Smooth muscle cell (in vitro differentiated cells): Measurements from ENCODE around the gene FCN3. TPM values are rescaled to one million over a fixed set of nuclear protein-coding genes. Genes with fewer than 3 reads are reported as not detected.

Experiments used
- DNase-seq: peaks from one replicate; lab custom pipeline; 2025; ENCODE audit not compliant: unreplicated experiment; lab: John Stamatoyannopoulos, UW
- H2AFZ ChIP-seq: fragments of 200-600 bp; sonication (generic); 2 replicates; pipeline ENCODE4 v1.6.0; 2016; ENCODE audit warnings: antibody characterized with exemption, low read depth, mild to moderate bottlenecking
- H3F3A ChIP-seq: fragments of 200-600 bp; sonication (generic); 2 replicates; pipeline ENCODE4 v1.6.0; 2017; ENCODE audit warnings: antibody characterized with exemption, low read depth
- H3K27ac ChIP-seq: fragments of 200-600 bp; sonication (generic); 2 replicates; pipeline ENCODE4 v1.5.1; 2016; ENCODE audit warnings: low read depth, mild to moderate bottlenecking
- H3K27me3 ChIP-seq: fragments of 200-600 bp; sonication (generic); 2 replicates; pipeline ENCODE4 v1.6.1; 2016; ENCODE audit warnings: low read depth, mild to moderate bottlenecking
- H3K36me3 ChIP-seq: fragments of 200-600 bp; sonication (generic); 2 replicates; pipeline ENCODE4 v1.5.1; 2016; ENCODE audit warnings: low read depth
- H3K4me1 ChIP-seq: fragments of 200-600 bp; sonication (generic); 2 replicates; pipeline ENCODE4 v1.5.1; 2016; ENCODE audit warnings: low read depth
- H3K4me2 ChIP-seq: fragments of 200-600 bp; sonication (generic); 2 replicates; pipeline ENCODE4 v1.6.0; 2016; ENCODE audit warnings: mild to moderate bottlenecking
- H3K4me3 ChIP-seq: fragments of 200-600 bp; sonication (generic); 2 replicates; pipeline ENCODE4 v1.5.1; 2016; ENCODE audit warnings: mild to moderate bottlenecking
- H3K79me2 ChIP-seq: fragments of 200-600 bp; sonication (generic); 2 replicates; pipeline ENCODE4 v1.6.0; 2016; ENCODE audit warnings: low read depth, mild to moderate bottlenecking
- H3K9ac ChIP-seq: fragments of 200-600 bp; sonication (generic); 2 replicates; pipeline ENCODE4 v1.6.0; 2016; ENCODE audit warnings: low read depth
- H3K9me3 ChIP-seq: fragments of 200-600 bp; sonication (generic); replicated peaks from 2 replicates; pipeline ENCODE4 v1.5.1; 2016; ENCODE audit warnings: low read depth
- H4K20me1 ChIP-seq: fragments of 200-600 bp; sonication (generic); 2 replicates; pipeline ENCODE4 v1.6.0; 2016; ENCODE audit warnings: low read depth
- WGBS: methylation state at CpG from one replicate; pipeline ENCODE4 v1.1.7; 2016; ENCODE audit warnings: low lambda C conversion rate; 5-methylcytosine and 5-hydroxymethylcytosine counted together
- polyA plus RNA-seq: library from polyadenylated mRNA; unstranded; fragments of >200 nt; fragmentation: Nextera tagmentation; extraction: Ambion mirVana; gene quantifications from 2 replicates; pipeline ENCODE4 v1.2.1, GENCODE V29; 2016
- total RNA-seq: library from RNA; depleted of rRNA; stranded (reverse); fragments of >200 nt; gene quantifications from 2 replicates; pipeline ENCODE4 v1.2.3, GENCODE V29; 2014
- TF ChIP-seq, protein P1 (sequence below): fragments of 200-600 bp; sonication (generic); IDR thresholded peaks from 2 replicates; pipeline ENCODE4 v1.5.1; 2017; ENCODE audit warnings: borderline replicate concordance, mild to moderate bottlenecking, antibody characterized with exemption; ENCODE audit not compliant: insufficient read depth, poor library complexity, severe bottlenecking

The FCN3 gene
- total and polyA plus RNA-seq, 2 experiments from 2014 or later = not detected

DNA sequence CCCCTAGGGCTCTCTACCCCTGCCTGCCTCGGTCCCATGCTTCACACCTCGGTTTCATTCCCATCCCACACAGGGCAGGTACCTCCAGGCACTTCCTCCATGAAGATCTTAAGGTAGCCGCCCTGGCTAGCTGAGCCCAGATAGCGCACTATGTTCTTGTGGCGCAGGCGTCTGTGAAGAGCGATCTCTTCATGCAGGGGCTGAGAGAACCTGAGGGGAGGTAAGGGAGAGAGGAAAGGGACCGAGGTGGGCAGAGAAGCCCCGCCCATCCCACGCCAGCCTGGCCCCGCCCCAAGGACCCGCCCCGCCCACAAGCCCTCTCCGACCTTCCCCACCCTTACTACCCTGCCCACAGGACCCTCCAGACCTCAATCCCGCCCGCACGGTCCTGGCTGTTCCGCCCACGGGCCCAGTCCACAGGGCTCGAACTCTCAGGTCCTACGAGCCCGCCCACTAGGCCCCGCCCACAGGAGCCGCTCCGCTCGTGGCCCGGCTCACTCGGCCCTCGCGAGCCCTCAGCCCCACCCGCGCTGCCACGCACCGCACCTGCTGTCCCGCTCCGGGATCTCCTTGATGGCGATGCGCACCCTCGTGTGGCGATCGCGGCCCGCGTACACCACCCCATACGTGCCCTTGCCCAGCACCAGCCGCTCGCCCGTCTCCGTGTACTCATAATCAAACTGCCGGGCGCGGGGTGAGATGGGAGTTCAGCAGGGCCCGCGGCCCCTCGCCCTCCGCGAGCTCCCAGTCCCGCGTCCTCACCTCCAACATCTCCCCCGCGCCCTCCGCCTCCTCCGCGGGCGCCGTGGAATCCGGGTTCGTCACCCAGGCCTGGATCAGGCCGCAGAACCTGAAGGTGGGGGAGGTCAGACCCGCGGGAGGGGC lies 14.2 kb downstream of the FCN3 start:
- no peak overlapping the region for H2AFZ ChIP-seq
- H3K27ac ChIP-seq = no peak overlapping the region
- H3K4me1 ChIP-seq = peaks cover 18% of the 10 kb centered on the region
- no peaks in the 10 kb centered on the region for H3K9me3 ChIP-seq
- H3K36me3 ChIP-seq = no peaks in the 10 kb centered on the region
- peaks cover 5% of the 10 kb centered on the region for H3K79me2 ChIP-seq
- H3F3A ChIP-seq = no peaks in the 10 kb centered on the region
- DNase-seq = no peak
- H3K4me2 ChIP-seq = peak overlapping the region; percentile 98
- TF ChIP-seq, protein P1, sequence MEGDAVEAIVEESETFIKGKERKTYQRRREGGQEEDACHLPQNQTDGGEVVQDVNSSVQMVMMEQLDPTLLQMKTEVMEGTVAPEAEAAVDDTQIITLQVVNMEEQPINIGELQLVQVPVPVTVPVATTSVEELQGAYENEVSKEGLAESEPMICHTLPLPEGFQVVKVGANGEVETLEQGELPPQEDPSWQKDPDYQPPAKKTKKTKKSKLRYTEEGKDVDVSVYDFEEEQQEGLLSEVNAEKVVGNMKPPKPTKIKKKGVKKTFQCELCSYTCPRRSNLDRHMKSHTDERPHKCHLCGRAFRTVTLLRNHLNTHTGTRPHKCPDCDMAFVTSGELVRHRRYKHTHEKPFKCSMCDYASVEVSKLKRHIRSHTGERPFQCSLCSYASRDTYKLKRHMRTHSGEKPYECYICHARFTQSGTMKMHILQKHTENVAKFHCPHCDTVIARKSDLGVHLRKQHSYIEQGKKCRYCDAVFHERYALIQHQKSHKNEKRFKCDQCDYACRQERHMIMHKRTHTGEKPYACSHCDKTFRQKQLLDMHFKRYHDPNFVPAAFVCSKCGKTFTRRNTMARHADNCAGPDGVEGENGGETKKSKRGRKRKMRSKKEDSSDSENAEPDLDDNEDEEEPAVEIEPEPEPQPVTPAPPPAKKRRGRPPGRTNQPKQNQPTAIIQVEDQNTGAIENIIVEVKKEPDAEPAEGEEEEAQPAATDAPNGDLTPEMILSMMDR = no peak
- H3K4me3 ChIP-seq = peak overlapping the region; percentile 42
- no peak overlapping the region for H3K9ac ChIP-seq
- WGBS = 10% methylated on average over 25 of the region's 71 CpGs
- H4K20me1 ChIP-seq = peaks cover 5% of the 10 kb centered on the region
- no peaks in the 10 kb centered on the region for H3K27me3 ChIP-seq

- TF ChIP-seq, protein P1 = no peak
- Histone ChIP-seq H3K79me2 (peaks cover 4% of the 10 kb centered on the region), H3K9me3 (no peaks in the 10 kb centered on the region), H3K36me3 (no peaks in the 10 kb centered on the region), H3K27me3 (no peaks in the 10 kb centered on the region), H3K4me1 (peaks cover 13% of the 10 kb centered on the region), H3K4me3 (peak overlapping the region; percentile 42), H3F3A (no peaks in the 10 kb centered on the region), H3K9ac (no peak overlapping the region), H4K20me1 (peaks cover 4% of the 10 kb centered on the region), H3K4me2 (peak overlapping the region; percentile 98), H3K27ac (no peak overlapping the region), H2AFZ (no peak overlapping the region)
- WGBS = 48% methylated on average over 9 of the region's 9 CpGs
- no peak for DNase-seq
Observed at GRCh38 chr1:27359822-27360158, 14.8 kb downstream of the FCN3 start.

- no peaks in the 10 kb centered on the region for H4K20me1 ChIP-seq
- no peak overlapping the region for H3K4me2 ChIP-seq
- TF ChIP-seq, protein P1 = no peak
- no peak overlapping the region for H3K27ac ChIP-seq
- H3K27me3 ChIP-seq = no peaks in the 10 kb centered on the region
- no peak overlapping the region for H2AFZ ChIP-seq
- DNase-seq = no peak
- H3K4me1 ChIP-seq = peaks cover 9% of the 10 kb centered on the region
- H3K36me3 ChIP-seq = no peaks in the 10 kb centered on the region
- H3K9me3 ChIP-seq = no peaks in the 10 kb centered on the region
- WGBS = 98% methylated on average over 5 of the region's 5 CpGs
- no peak overlapping the region for H3K9ac ChIP-seq
- H3K4me3 ChIP-seq = no peak overlapping the region
- no peaks in the 10 kb centered on the region for H3F3A ChIP-seq
- no peaks in the 10 kb centered on the region for H3K79me2 ChIP-seq
Observed at GRCh38 chr1:27358928-27359313, 15.7 kb downstream of the FCN3 start.
